Effector memory CD8-positive, alpha-beta T cell (primary cell): ENCODE data around the gene SYTL3.

Source experiments
- ATAC-seq: fragments of 150-1000 bp; cut with Tn5 transposase; replicated peaks from 2 replicates; pipeline ENCODE4 v1.10.0; 2021; ENCODE audit warnings: mild to moderate bottlenecking, moderate library complexity
- DNase-seq, 3 experiments: peaks; one replicate each; pipeline ENCODE4 v3.0.0; 2021
- H3K27ac Mint-ChIP-seq, 2 donors: one replicate each; pipeline ENCODE4 v1.8.0; 2022; ENCODE audit warnings: mild to moderate bottlenecking in 2 of 2, mixed read lengths in 2 of 2, moderate library complexity in 2 of 2
- H3K27me3 Mint-ChIP-seq, 2 donors: one replicate each; pipeline ENCODE4 v1.8.0; 2022; ENCODE audit warnings: mixed read lengths in 2 of 2
- H3K36me3 Mint-ChIP-seq: one replicate; pipeline ENCODE4 v1.8.0; 2022; ENCODE audit warnings: mild to moderate bottlenecking, moderate library complexity, mixed read lengths; ENCODE audit not compliant: insufficient read depth
- H3K4me1 Mint-ChIP-seq, 2 donors: one replicate each; pipeline ENCODE4 v1.8.0; 2022; ENCODE audit warnings: low read depth in 2 of 2, mixed read lengths in 2 of 2
- H3K4me3 Mint-ChIP-seq, 2 donors: one replicate each; pipeline ENCODE4 v1.8.0; 2022; ENCODE audit warnings: mild to moderate bottlenecking in 2 of 2, mixed read lengths in 2 of 2, moderate library complexity in 2 of 2
- H3K9me3 Mint-ChIP-seq, 2 donors: one replicate each; pipeline ENCODE4 v1.8.0; 2022; ENCODE audit warnings: mixed read lengths in 2 of 2

The SYTL3 gene

GRCh38 chr6:158730541-158730907 lies 80.7 kb downstream of the SYTL3 start:
- Mint-ChIP-seq H3K9me3 (no peaks in the 10 kb centered on the region), H3K36me3 (peaks cover 78% of the 10 kb centered on the region), H3K27ac (peak overlapping the region in 1 of 2 donors; percentile 68), H3K27me3 (no peaks in the 10 kb centered on the region), H3K4me1 (peaks cover 6 to 13% of the 10 kb centered on the region in 2 donors), H3K4me3 (no peak overlapping the region)
- ATAC-seq (no peak), DNase-seq (no peak)

- no peak overlapping the region for H3K4me3 Mint-ChIP-seq
- DNase-seq (no peak), ATAC-seq (no peak)
- H3K9me3 Mint-ChIP-seq, result peaks cover 6 to 10% of the 10 kb centered on the region in 2 donors
- H3K4me1 Mint-ChIP-seq, result peaks cover 3 to 14% of the 10 kb centered on the region in 2 donors
- H3K27ac Mint-ChIP-seq, result peak overlapping the region; percentile 84
- H3K27me3 Mint-ChIP-seq, result no peaks in the 10 kb centered on the region
- H3K36me3 Mint-ChIP-seq, result peaks cover 60% of the 10 kb centered on the region
Measured at GRCh38 chr6:158735009-158735408, 85.2 kb downstream of the SYTL3 start.

GRCh38 chr6:158737082-158737709 lies 87.3 kb downstream of the SYTL3 start:
- no peak for ATAC-seq
- H3K36me3 Mint-ChIP-seq, result peaks cover 52% of the 10 kb centered on the region
- DNase-seq, result no peak
- H3K27ac Mint-ChIP-seq, result peak overlapping the region in 1 of 2 donors; percentile 3
- peaks cover 3 to 12% of the 10 kb centered on the region in 2 donors for H3K4me1 Mint-ChIP-seq
- peaks cover 6 to 11% of the 10 kb centered on the region in 2 donors for H3K9me3 Mint-ChIP-seq
- no peak overlapping the region for H3K4me3 Mint-ChIP-seq
- H3K27me3 Mint-ChIP-seq, result no peaks in the 10 kb centered on the region

- peak overlapping the region in 1 of 2 donors; percentile 3 for H3K27ac Mint-ChIP-seq
- no peak overlapping the region for H3K4me3 Mint-ChIP-seq
- no peak for DNase-seq
- no peaks in the 10 kb centered on the region for H3K27me3 Mint-ChIP-seq
- H3K9me3 Mint-ChIP-seq, result peaks cover 6 to 11% of the 10 kb centered on the region in 2 donors
- H3K4me1 Mint-ChIP-seq, result peaks cover 3 to 12% of the 10 kb centered on the region in 2 donors
- H3K36me3 Mint-ChIP-seq, result peaks cover 52% of the 10 kb centered on the region
- ATAC-seq, result no peak
Measured at GRCh38 chr6:158737710-158738615, 88.1 kb downstream of the SYTL3 start.

- no peak for DNase-seq
- no peak overlapping the region for H3K27ac Mint-ChIP-seq
- H3K4me3 Mint-ChIP-seq, result no peak overlapping the region
- peaks cover 46% of the 10 kb centered on the region for H3K36me3 Mint-ChIP-seq
- no peaks in the 10 kb centered on the region for H3K27me3 Mint-ChIP-seq
- H3K9me3 Mint-ChIP-seq, result peaks cover 6 to 11% of the 10 kb centered on the region in 2 donors
- no peak for ATAC-seq
- H3K4me1 Mint-ChIP-seq, result peaks cover 3 to 8% of the 10 kb centered on the region in 2 donors
Measured at GRCh38 chr6:158739673-158740072, 89.8 kb downstream of the SYTL3 start.

GRCh38 chr6:158743033-158743651 lies 93.3 kb downstream of the SYTL3 start:
- ATAC-seq (no peak), DNase-seq (no peak)
- H3K36me3 Mint-ChIP-seq, result peaks cover 47% of the 10 kb centered on the region
- no peak overlapping the region for H3K4me3 Mint-ChIP-seq
- no peak overlapping the region for H3K27ac Mint-ChIP-seq
- no peaks in the 10 kb centered on the region for H3K27me3 Mint-ChIP-seq
- H3K9me3 Mint-ChIP-seq, result peaks cover 6 to 11% of the 10 kb centered on the region in 2 donors
- peaks cover 3% of the 10 kb centered on the region in 2 donors for H3K4me1 Mint-ChIP-seq

- no peak overlapping the region for H3K27ac Mint-ChIP-seq
- no peaks in the 10 kb centered on the region for H3K27me3 Mint-ChIP-seq
- DNase-seq (no peak), ATAC-seq (no peak)
- no peak overlapping the region for H3K4me3 Mint-ChIP-seq
- peaks cover 48% of the 10 kb centered on the region for H3K36me3 Mint-ChIP-seq
- peaks cover 0 to 5% of the 10 kb centered on the region in 2 donors for H3K4me1 Mint-ChIP-seq
- H3K9me3 Mint-ChIP-seq, result peaks cover 0 to under 1% of the 10 kb centered on the region in 2 donors
Measured at GRCh38 chr6:158744986-158745430, 95.2 kb downstream of the SYTL3 start.

GRCh38 chr6:158751224-158751623 lies 101.4 kb downstream of the SYTL3 start:
- H3K9me3 Mint-ChIP-seq, result no peaks in the 10 kb centered on the region
- peak overlapping the region; percentile 22 to 63 for H3K27ac Mint-ChIP-seq
- DNase-seq (no peak), ATAC-seq (no peak)
- H3K27me3 Mint-ChIP-seq, result no peaks in the 10 kb centered on the region
- H3K4me3 Mint-ChIP-seq, result no peak overlapping the region
- peaks cover 66% of the 10 kb centered on the region for H3K36me3 Mint-ChIP-seq
- peaks cover 1 to 19% of the 10 kb centered on the region in 2 donors for H3K4me1 Mint-ChIP-seq

- no peak for ATAC-seq
- H3K36me3 Mint-ChIP-seq, result peaks cover 65% of the 10 kb centered on the region
- DNase-seq, result no peak
- H3K27me3 Mint-ChIP-seq, result no peaks in the 10 kb centered on the region
- H3K27ac Mint-ChIP-seq, result peak overlapping the region; percentile 46 to 63
- no peak overlapping the region for H3K4me3 Mint-ChIP-seq
- H3K4me1 Mint-ChIP-seq, result peaks cover 1 to 19% of the 10 kb centered on the region in 2 donors
- H3K9me3 Mint-ChIP-seq, result no peaks in the 10 kb centered on the region
Measured at GRCh38 chr6:158751921-158752320, 102.1 kb downstream of the SYTL3 start.

GRCh38 chr6:158752613-158753012 lies 102.8 kb downstream of the SYTL3 start:
- H3K36me3 Mint-ChIP-seq, result peaks cover 71% of the 10 kb centered on the region
- no peak for ATAC-seq
- no peaks in the 10 kb centered on the region for H3K9me3 Mint-ChIP-seq
- H3K27ac Mint-ChIP-seq, result peak overlapping the region; percentile 46 to 63
- no peaks in the 10 kb centered on the region for H3K27me3 Mint-ChIP-seq
- peaks cover 1 to 19% of the 10 kb centered on the region in 2 donors for H3K4me1 Mint-ChIP-seq
- DNase-seq, result no peak
- no peak overlapping the region for H3K4me3 Mint-ChIP-seq

- H3K9me3 Mint-ChIP-seq, result no peaks in the 10 kb centered on the region
- ATAC-seq (no peak), DNase-seq (no peak)
- H3K27ac Mint-ChIP-seq, result peak overlapping the region in 1 of 2 donors; percentile 66
- no peak overlapping the region for H3K4me3 Mint-ChIP-seq
- peaks cover 1 to 19% of the 10 kb centered on the region in 2 donors for H3K4me1 Mint-ChIP-seq
- H3K36me3 Mint-ChIP-seq, result peaks cover 73% of the 10 kb centered on the region
- H3K27me3 Mint-ChIP-seq, result no peaks in the 10 kb centered on the region
Measured at GRCh38 chr6:158753811-158754210, 104.0 kb downstream of the SYTL3 start.

- no peaks in the 10 kb centered on the region for H3K9me3 Mint-ChIP-seq
- ATAC-seq (no peak), DNase-seq (no peak)
- H3K4me1 Mint-ChIP-seq, result peaks cover 1 to 17% of the 10 kb centered on the region in 2 donors
- H3K36me3 Mint-ChIP-seq, result peaks cover 73% of the 10 kb centered on the region
- H3K27me3 Mint-ChIP-seq, result no peaks in the 10 kb centered on the region
- H3K27ac Mint-ChIP-seq, result peak overlapping the region; percentile 66 to 87
- H3K4me3 Mint-ChIP-seq, result no peak overlapping the region
Measured at GRCh38 chr6:158754738-158755137, 104.9 kb downstream of the SYTL3 start.

GRCh38 chr6:158755636-158756035 lies 105.8 kb downstream of the SYTL3 start:
- no peak for ATAC-seq
- Mint-ChIP-seq H3K4me1 (peaks cover 5 to 10% of the 10 kb centered on the region in 2 donors), H3K27ac (peak overlapping the region in 1 of 2 donors; percentile 77)

More at GRCh38 chr6:158755636-158756035, 105.8 kb downstream of the SYTL3 start:
- H3K27me3 Mint-ChIP-seq, result no peaks in the 10 kb centered on the region
- no peak overlapping the region for H3K4me3 Mint-ChIP-seq
- no peak for DNase-seq
- peaks cover 68% of the 10 kb centered on the region for H3K36me3 Mint-ChIP-seq
- no peaks in the 10 kb centered on the region for H3K9me3 Mint-ChIP-seq
